Measurements from ENCODE around the gene GTF2IRD1.

Gene GTF2IRD1

DNA sequence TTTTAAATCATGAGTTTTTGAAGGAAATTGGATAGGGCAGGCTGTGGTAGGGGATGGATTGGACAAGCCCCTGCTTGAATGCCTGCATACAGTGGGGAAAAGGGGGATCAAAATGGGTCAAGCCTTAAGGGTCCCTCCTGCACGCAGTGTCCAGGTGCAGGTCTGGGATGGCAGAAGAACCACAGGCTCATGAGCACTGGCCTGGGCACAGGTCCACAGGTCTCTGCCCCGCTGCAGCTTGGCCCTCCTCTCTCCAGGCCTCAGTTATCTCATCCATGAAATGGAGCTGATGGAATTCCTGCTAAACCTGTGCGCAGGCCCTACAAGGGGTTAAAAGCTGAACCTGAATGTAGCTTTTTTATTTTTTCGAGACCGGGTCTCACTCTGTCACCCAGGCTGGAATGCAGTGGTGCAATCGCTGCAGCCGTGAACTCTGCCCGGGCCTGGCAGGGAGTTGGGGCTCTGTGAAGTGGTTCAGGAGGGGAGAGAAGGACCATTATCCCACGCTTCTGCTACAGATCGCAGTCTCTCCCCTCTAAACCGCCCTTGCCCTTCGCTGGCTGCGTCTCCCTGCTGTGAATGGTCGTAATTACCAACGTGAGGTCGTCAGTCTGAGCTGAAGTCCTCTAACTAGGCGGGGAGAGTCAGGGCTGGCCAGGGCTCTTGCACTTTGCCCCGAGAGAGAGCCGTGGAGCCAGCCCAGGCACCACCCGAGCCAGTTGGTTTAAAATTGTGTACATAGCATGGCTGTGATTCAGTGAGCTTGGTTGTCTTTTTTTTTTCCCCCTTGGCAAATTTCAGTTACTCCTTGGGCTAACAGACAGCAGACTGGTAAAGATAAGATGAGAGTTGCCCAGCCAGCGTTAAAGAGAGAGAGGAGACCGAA lies 126.3 kb downstream of the GTF2IRD1 start:
- no peak overlapping the region for H3K18ac ChIP-seq (ENCODE audit: low read length)
- H3K36me3 ChIP-seq (replicated peaks in 1 of 2; ENCODE audit: control insufficient read depth in 2 of 2, insufficient read depth in 2 of 2, low read length in 2 of 2): peaks cover 6 to 25% of the 10 kb centered on the region in 2 donors
- no peak overlapping the region for H3K4ac ChIP-seq (ENCODE audit: low read length)
- no peaks in the 10 kb centered on the region for H3K27me3 ChIP-seq (ENCODE audit: control insufficient read depth in 3 of 3, insufficient read depth in 3 of 3, low read depth in 1 of 3, low read length in 3 of 3)
- no peak overlapping the region for H3K27ac ChIP-seq (replicated peaks; ENCODE audit: low read length)
- no CpG with 5 or more reads among the region's 22 CpGs for WGBS, 2 donors (ENCODE audit: extremely low coverage in 2 of 2, insufficient read length in 2 of 2, insufficient replicate concordance in 1 of 2)
- no peak overlapping the region for H2BK5ac ChIP-seq (ENCODE audit: low read length)
- H3K4me3 ChIP-seq (ENCODE audit: low read length in 2 of 2): no peak overlapping the region
- no peak overlapping the region for H4K91ac ChIP-seq (ENCODE audit: low read depth, low read length, poor library complexity)
- H3K79me1 ChIP-seq (ENCODE audit: low read depth, low read length): no peaks in the 10 kb centered on the region
- no peak for DNase-seq (ENCODE audit: low spot score)
- no peak overlapping the region for H3K4me2 ChIP-seq (ENCODE audit: insufficient read depth, low read length, poor library complexity, severe bottlenecking)
- no peak overlapping the region for H2BK120ac ChIP-seq (ENCODE audit: low read depth, low read length)
- H3K14ac ChIP-seq (ENCODE audit: low read length): no peak overlapping the region
- no peak overlapping the region for H2BK15ac ChIP-seq (ENCODE audit: low read length)
- H2AFZ ChIP-seq (ENCODE audit: low read length): no peak overlapping the region
- H4K8ac ChIP-seq (ENCODE audit: low read depth, low read length): no peak overlapping the region
- no peak overlapping the region for H3K9ac ChIP-seq (ENCODE audit: low read depth, low read length, poor library complexity)
- no peak overlapping the region for H3K23ac ChIP-seq (ENCODE audit: low read depth, low read length, poor library complexity)
- H2BK12ac ChIP-seq (ENCODE audit: low read length): no peak overlapping the region
- no peak overlapping the region for H2AK5ac ChIP-seq (ENCODE audit: low read depth, low read length)
- H3K4me1 ChIP-seq (ENCODE audit: control insufficient read depth in 2 of 2, insufficient read depth in 1 of 2, low read depth in 1 of 2, low read length in 2 of 2): no peaks in the 10 kb centered on the region
- no peaks in the 10 kb centered on the region for H3K9me3 ChIP-seq (replicated peaks in 1 of 2; ENCODE audit: control insufficient read depth in 2 of 2, insufficient read depth in 1 of 2, low read depth in 1 of 2, low read length in 2 of 2)

- Histone ChIP-seq H3K9ac (ENCODE audit: low read depth, low read length, poor library complexity) (no peak overlapping the region), H2AK5ac (ENCODE audit: low read depth, low read length) (no peak overlapping the region), H3K18ac (ENCODE audit: low read length) (no peak overlapping the region), H2BK5ac (ENCODE audit: low read length) (no peak overlapping the region), H2BK12ac (ENCODE audit: low read length) (no peak overlapping the region), H3K23ac (ENCODE audit: low read depth, low read length, poor library complexity) (no peak overlapping the region), H3K27ac (replicated peaks; ENCODE audit: low read length) (no peak overlapping the region), H3K36me3 (replicated peaks in 1 of 2; ENCODE audit: control insufficient read depth in 2 of 2, insufficient read depth in 2 of 2, low read length in 2 of 2) (peaks cover 7 to 23% of the 10 kb centered on the region in 2 donors), H3K27me3 (ENCODE audit: control insufficient read depth in 3 of 3, insufficient read depth in 3 of 3, low read depth in 1 of 3, low read length in 3 of 3) (no peaks in the 10 kb centered on the region), H3K79me1 (ENCODE audit: low read depth, low read length) (peaks cover 2% of the 10 kb centered on the region), H2AFZ (ENCODE audit: low read length) (no peak overlapping the region), H3K4me2 (ENCODE audit: insufficient read depth, low read length, poor library complexity, severe bottlenecking) (no peak overlapping the region), H3K4me1 (ENCODE audit: control insufficient read depth in 2 of 2, insufficient read depth in 1 of 2, low read depth in 1 of 2, low read length in 2 of 2) (peaks cover 0 to 5% of the 10 kb centered on the region in 2 donors), H3K4me3 (ENCODE audit: low read length in 2 of 2) (no peak overlapping the region), H4K8ac (ENCODE audit: low read depth, low read length) (no peak overlapping the region), H3K4ac (ENCODE audit: low read length) (no peak overlapping the region), H2BK120ac (ENCODE audit: low read depth, low read length) (no peak overlapping the region), H3K14ac (ENCODE audit: low read length) (no peak overlapping the region), H2BK15ac (ENCODE audit: low read length) (no peak overlapping the region), H4K91ac (ENCODE audit: low read depth, low read length, poor library complexity) (no peak overlapping the region), H3K9me3 (replicated peaks in 1 of 2; ENCODE audit: control insufficient read depth in 2 of 2, insufficient read depth in 1 of 2, low read depth in 1 of 2, low read length in 2 of 2) (no peaks in the 10 kb centered on the region)
- no peak for DNase-seq (ENCODE audit: low spot score)
- WGBS, 2 donors (ENCODE audit: extremely low coverage in 2 of 2, insufficient read length in 2 of 2, insufficient replicate concordance in 1 of 2): no CpG with 5 or more reads among the region's 12 CpGs
Measured at GRCh38 chr7:74581916-74582440, 128.3 kb downstream of the GTF2IRD1 start.

DNA sequence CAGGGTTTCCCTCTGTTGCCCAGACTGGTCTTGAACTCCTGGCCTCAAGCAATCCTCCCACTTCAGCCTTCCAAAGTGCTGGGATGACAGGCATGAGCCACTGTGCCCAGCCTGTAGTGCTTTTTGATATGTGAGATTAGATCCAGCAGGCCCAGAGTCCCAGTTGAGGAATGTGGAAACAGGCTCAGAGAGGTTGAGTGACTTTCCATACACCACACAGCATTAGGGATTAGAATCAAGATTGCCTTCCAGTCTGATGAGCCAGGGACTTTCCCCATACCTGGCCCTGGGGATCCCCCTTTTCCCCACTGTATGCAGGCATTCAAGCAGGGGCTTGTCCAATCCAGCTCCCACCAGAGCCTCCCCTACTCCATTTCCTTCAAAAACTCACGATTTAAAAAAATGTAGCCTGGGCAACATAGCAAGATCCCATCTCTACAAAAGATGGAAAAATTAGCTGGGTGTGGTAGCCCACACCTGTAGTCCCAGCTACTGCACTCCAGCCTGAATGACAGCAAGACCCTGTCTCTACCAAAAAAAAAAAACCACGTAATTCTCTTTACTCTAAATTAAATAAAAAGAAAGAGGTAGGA lies 128.8 kb downstream of the GTF2IRD1 start:
- no peak overlapping the region for H2BK12ac ChIP-seq (ENCODE audit: low read length)
- no peak overlapping the region for H2BK120ac ChIP-seq (ENCODE audit: low read depth, low read length)
- no CpG with 5 or more reads among the region's 2 CpGs for WGBS, 2 donors (ENCODE audit: extremely low coverage in 2 of 2, insufficient read length in 2 of 2, insufficient replicate concordance in 1 of 2)
- H4K8ac ChIP-seq (ENCODE audit: low read depth, low read length): no peak overlapping the region
- H3K79me1 ChIP-seq (ENCODE audit: low read depth, low read length): peaks cover 2% of the 10 kb centered on the region
- H2AFZ ChIP-seq (ENCODE audit: low read length): no peak overlapping the region
- no peak overlapping the region for H3K4me2 ChIP-seq (ENCODE audit: insufficient read depth, low read length, poor library complexity, severe bottlenecking)
- no peak overlapping the region for H3K9ac ChIP-seq (ENCODE audit: low read depth, low read length, poor library complexity)
- DNase-seq (ENCODE audit: low spot score): no peak
- no peaks in the 10 kb centered on the region for H3K27me3 ChIP-seq (ENCODE audit: control insufficient read depth in 3 of 3, insufficient read depth in 3 of 3, low read depth in 1 of 3, low read length in 3 of 3)
- no peak overlapping the region for H2BK15ac ChIP-seq (ENCODE audit: low read length)
- no peaks in the 10 kb centered on the region for H3K9me3 ChIP-seq (replicated peaks in 1 of 2; ENCODE audit: control insufficient read depth in 2 of 2, insufficient read depth in 1 of 2, low read depth in 1 of 2, low read length in 2 of 2)
- H3K4me1 ChIP-seq (ENCODE audit: control insufficient read depth in 2 of 2, insufficient read depth in 1 of 2, low read depth in 1 of 2, low read length in 2 of 2): peaks cover 4 to 9% of the 10 kb centered on the region in 2 donors
- H3K23ac ChIP-seq (ENCODE audit: low read depth, low read length, poor library complexity): no peak overlapping the region
- H3K27ac ChIP-seq (replicated peaks; ENCODE audit: low read length): no peak overlapping the region
- no peak overlapping the region for H3K14ac ChIP-seq (ENCODE audit: low read length)
- no peak overlapping the region for H2AK5ac ChIP-seq (ENCODE audit: low read depth, low read length)
- no peak overlapping the region for H3K18ac ChIP-seq (ENCODE audit: low read length)
- no peak overlapping the region for H2BK5ac ChIP-seq (ENCODE audit: low read length)
- H3K4me3 ChIP-seq (ENCODE audit: low read length in 2 of 2): no peak overlapping the region
- H4K91ac ChIP-seq (ENCODE audit: low read depth, low read length, poor library complexity): no peak overlapping the region
- no peak overlapping the region for H3K4ac ChIP-seq (ENCODE audit: low read length)
- peaks cover 7 to 19% of the 10 kb centered on the region in 2 donors for H3K36me3 ChIP-seq (replicated peaks in 1 of 2; ENCODE audit: control insufficient read depth in 2 of 2, insufficient read depth in 2 of 2, low read length in 2 of 2)

DNA sequence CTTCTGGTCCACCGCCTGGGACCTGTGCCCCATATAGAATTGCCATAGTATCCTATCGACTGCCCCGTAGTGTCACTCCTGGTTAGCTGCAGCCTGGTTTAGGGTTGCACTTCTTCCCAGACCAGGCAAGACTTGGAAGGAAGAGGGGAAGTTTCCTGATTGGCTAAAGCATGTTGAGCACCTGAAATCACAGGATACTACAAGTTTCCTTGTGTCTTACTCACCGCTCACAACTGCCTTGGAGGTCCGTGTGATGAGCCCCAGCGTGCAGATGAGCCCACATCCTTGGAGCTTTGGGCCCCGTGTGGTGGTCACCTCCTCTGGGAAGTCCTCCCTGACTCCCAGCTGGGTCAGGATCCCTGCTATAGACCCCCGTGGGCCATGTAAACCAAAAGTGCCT lies 129.9 kb downstream of the GTF2IRD1 start:
- no CpG with 5 or more reads among the region's 8 CpGs for WGBS, 2 donors (ENCODE audit: extremely low coverage in 2 of 2, insufficient read length in 2 of 2, insufficient replicate concordance in 1 of 2)
- H3K79me1 ChIP-seq (ENCODE audit: low read depth, low read length): peaks cover 2% of the 10 kb centered on the region
- no peak overlapping the region for H2BK120ac ChIP-seq (ENCODE audit: low read depth, low read length)
- no peaks in the 10 kb centered on the region for H3K27me3 ChIP-seq (ENCODE audit: control insufficient read depth in 3 of 3, insufficient read depth in 3 of 3, low read depth in 1 of 3, low read length in 3 of 3)
- no peak overlapping the region for H3K9ac ChIP-seq (ENCODE audit: low read depth, low read length, poor library complexity)
- no peak overlapping the region for H3K18ac ChIP-seq (ENCODE audit: low read length)
- no peak overlapping the region for H2BK15ac ChIP-seq (ENCODE audit: low read length)
- peaks cover 8 to 17% of the 10 kb centered on the region in 2 donors for H3K36me3 ChIP-seq (replicated peaks in 1 of 2; ENCODE audit: control insufficient read depth in 2 of 2, insufficient read depth in 2 of 2, low read length in 2 of 2)
- H3K23ac ChIP-seq (ENCODE audit: low read depth, low read length, poor library complexity): no peak overlapping the region
- H3K4me2 ChIP-seq (ENCODE audit: insufficient read depth, low read length, poor library complexity, severe bottlenecking): no peak overlapping the region
- no peak overlapping the region for H3K14ac ChIP-seq (ENCODE audit: low read length)
- H3K4me1 ChIP-seq (ENCODE audit: control insufficient read depth in 2 of 2, insufficient read depth in 1 of 2, low read depth in 1 of 2, low read length in 2 of 2): peaks cover 7 to 12% of the 10 kb centered on the region in 2 donors
- H2AFZ ChIP-seq (ENCODE audit: low read length): no peak overlapping the region
- H3K4me3 ChIP-seq (ENCODE audit: low read length in 2 of 2): no peak overlapping the region
- no peak overlapping the region for H2BK12ac ChIP-seq (ENCODE audit: low read length)
- no peak overlapping the region for H2AK5ac ChIP-seq (ENCODE audit: low read depth, low read length)
- H3K9me3 ChIP-seq (replicated peaks in 1 of 2; ENCODE audit: control insufficient read depth in 2 of 2, insufficient read depth in 1 of 2, low read depth in 1 of 2, low read length in 2 of 2): no peaks in the 10 kb centered on the region
- no peak overlapping the region for H3K27ac ChIP-seq (replicated peaks; ENCODE audit: low read length)
- no peak overlapping the region for H4K8ac ChIP-seq (ENCODE audit: low read depth, low read length)
- H2BK5ac ChIP-seq (ENCODE audit: low read length): no peak overlapping the region
- no peak overlapping the region for H4K91ac ChIP-seq (ENCODE audit: low read depth, low read length, poor library complexity)
- no peak overlapping the region for H3K4ac ChIP-seq (ENCODE audit: low read length)
- DNase-seq (ENCODE audit: low spot score): no peak

All from neuronal stem cell (in vitro differentiated cells).